ENCODE measurements around the gene MACROD2.

MACROD2 gene

GRCh38 chr20:15921930-15922329, 1926.6 kb downstream of the MACROD2 start (continued):
- TF ChIP-seq POU6F1 (CRISPR knock-in tag; IDR thresholded peaks at IDR 0.05; ENCODE audit: borderline replicate concordance, low read depth) = no peak
- TF ChIP-seq TOX (CRISPR knock-in tag; IDR thresholded peaks at IDR 0.05; ENCODE audit: borderline replicate concordance) = no peak

GRCh38 chr20:15922556-15922955, 1927.2 kb downstream of the MACROD2 start:
- TF ChIP-seq OSR1 (CRISPR knock-in tag; IDR thresholded peaks at IDR 0.05) (no peak), CSDC2 (CRISPR knock-in tag; IDR thresholded peaks at IDR 0.05) (no peak), ZNF8 (CRISPR knock-in tag; IDR thresholded peaks at IDR 0.05) (no peak), PATZ1 (CRISPR knock-in tag; IDR thresholded peaks at IDR 0.05; ENCODE audit: borderline replicate concordance) (no peak), ZNF70 (CRISPR knock-in tag; IDR thresholded peaks at IDR 0.05) (no peak), POU6F1 (CRISPR knock-in tag; IDR thresholded peaks at IDR 0.05; ENCODE audit: borderline replicate concordance, low read depth) (no peak), GLIS3 (CRISPR knock-in tag; IDR thresholded peaks at IDR 0.05) (no peak), CSRNP3 (CRISPR knock-in tag; IDR thresholded peaks at IDR 0.05) (no peak), ZC3H10 (CRISPR knock-in tag; IDR thresholded peaks at IDR 0.05) (no peak), ZFP3 (CRISPR knock-in tag; IDR thresholded peaks at IDR 0.05) (no peak), PPARA (CRISPR knock-in tag; IDR thresholded peaks at IDR 0.05; ENCODE audit: borderline replicate concordance) (no peak), ESRRG (CRISPR knock-in tag; IDR thresholded peaks at IDR 0.05) (no peak), CREB5 (CRISPR knock-in tag; IDR thresholded peaks at IDR 0.05; ENCODE audit: low read depth) (no peak), RARB (CRISPR knock-in tag; IDR thresholded peaks at IDR 0.05) (no peak)
- no peak for ATAC-seq

- TF ChIP-seq TOX (CRISPR knock-in tag; IDR thresholded peaks at IDR 0.05; ENCODE audit: borderline replicate concordance) (no peak), RARB (CRISPR knock-in tag; IDR thresholded peaks at IDR 0.05) (no peak), ZNF70 (CRISPR knock-in tag; IDR thresholded peaks at IDR 0.05) (no peak), PATZ1 (CRISPR knock-in tag; IDR thresholded peaks at IDR 0.05; ENCODE audit: borderline replicate concordance) (no peak), SNAI2 (CRISPR knock-in tag; IDR thresholded peaks at IDR 0.05) (no peak), CREB5 (CRISPR knock-in tag; IDR thresholded peaks at IDR 0.05; ENCODE audit: low read depth) (no peak), ZFP3 (CRISPR knock-in tag; IDR thresholded peaks at IDR 0.05) (no peak), GLIS3 (CRISPR knock-in tag; IDR thresholded peaks at IDR 0.05) (no peak), POU6F1 (CRISPR knock-in tag; IDR thresholded peaks at IDR 0.05; ENCODE audit: borderline replicate concordance, low read depth) (no peak)
- no peak for ATAC-seq
Observed at GRCh38 chr20:15923030-15923776, 1927.9 kb downstream of the MACROD2 start.
